ENCODE measurements around the gene SLAMF1.
"Not testable (repeated sequence)": the region's sequence is repeated elsewhere in the genome, so short reads cannot be mapped to it uniquely, and the experiment has no call there.

SLAMF1 gene

DNA sequence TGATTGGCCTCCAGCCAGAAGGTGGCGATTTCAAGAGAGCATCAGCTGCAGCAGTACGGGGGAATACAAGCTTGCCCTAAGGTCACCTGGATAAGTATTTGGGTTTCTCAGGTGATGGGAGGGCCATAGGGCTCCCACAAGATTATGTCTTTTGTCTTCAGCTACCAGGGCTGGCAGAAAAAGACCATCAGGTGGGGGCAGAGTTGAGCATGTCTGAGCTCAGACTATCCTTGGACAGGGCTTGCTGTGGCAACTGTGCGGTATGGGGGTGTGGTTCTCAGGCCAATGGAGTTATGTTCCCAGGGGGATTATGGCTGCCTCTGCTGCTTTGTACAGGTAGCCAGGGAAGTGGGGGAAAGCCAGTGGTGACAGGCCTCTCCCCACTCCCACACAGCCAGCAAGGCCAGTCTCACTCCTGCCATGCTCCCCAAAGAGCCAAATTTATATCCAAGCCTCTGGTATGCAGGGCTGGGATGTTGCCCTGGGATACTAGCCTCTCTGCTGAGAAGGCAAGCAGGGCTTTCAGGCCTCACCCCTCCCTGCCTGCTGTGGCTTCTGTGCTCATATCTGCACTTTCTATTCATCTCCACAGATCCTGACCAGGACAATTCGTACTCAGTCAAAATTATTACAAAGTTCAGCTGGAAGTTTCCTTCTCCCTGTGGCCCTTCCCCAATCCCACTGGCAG lies 40.9 kb downstream of the SLAMF1 start:
- no peak for DNase-seq (ENCODE audit: low read depth in 3 of 3)

DNA sequence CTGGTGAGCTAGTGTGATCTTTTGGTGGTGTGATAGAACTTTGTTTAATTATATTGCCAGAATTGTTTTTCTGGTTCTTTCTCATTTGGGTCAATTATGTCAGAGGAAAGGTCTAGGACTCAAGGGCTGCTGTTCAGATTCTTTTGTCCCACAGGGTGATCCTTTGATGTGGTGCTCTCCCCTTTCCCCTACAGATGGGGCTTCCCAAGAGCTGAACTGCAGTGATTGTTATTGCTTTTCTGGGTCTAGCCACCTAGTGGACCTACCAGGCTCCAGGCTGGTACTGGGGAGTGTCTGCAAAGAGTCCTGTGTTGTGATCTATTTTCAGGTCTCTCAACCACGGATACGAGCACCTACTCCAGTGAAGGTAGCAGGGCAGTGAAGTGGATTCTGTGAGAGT lies 41.6 kb downstream of the SLAMF1 start:
- no peak for DNase-seq (ENCODE audit: low read depth in 3 of 3)

DNA sequence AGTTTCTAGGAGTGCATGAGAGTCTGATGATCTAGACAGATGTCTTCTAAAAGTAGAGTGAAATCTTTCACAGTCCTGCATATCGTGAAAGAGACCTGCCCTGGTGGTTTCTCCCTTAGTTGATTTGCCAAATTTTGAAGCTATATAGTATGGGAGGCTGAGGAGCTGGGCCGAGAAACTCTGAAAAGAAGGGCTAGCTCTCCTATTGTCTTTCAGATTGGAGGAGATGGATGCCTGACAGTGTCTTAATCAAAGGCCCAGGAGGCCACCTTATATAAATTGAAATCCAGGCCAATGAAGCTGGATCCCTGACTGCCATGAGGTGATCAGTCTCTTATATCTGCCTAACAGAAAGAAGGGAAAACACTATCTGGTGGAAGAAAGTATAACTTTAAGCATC lies 49.1 kb downstream of the SLAMF1 start:
- no peak for DNase-seq (ENCODE audit: low read depth in 3 of 3)

DNA sequence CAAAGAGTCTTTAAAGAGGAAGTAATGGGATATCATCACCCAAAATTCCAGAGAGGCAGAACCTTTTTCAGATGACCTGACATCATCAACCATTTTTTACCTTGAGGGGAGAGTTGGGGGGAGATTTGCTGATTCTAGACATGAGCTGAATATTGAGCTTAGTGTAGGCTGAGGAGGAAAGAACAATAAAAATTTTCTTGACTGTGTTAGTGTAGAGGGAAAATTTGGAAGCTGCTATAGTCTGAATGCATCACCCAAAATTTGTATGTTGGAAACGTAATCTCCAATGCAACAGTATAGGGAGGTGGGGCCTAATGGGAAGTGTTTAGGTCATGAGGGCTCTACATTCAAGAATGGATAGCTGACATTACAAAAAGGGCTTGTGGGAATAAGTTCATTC lies 49.8 kb downstream of the SLAMF1 start:
- DNase-seq (ENCODE audit: low read depth in 3 of 3), result no peak

DNA sequence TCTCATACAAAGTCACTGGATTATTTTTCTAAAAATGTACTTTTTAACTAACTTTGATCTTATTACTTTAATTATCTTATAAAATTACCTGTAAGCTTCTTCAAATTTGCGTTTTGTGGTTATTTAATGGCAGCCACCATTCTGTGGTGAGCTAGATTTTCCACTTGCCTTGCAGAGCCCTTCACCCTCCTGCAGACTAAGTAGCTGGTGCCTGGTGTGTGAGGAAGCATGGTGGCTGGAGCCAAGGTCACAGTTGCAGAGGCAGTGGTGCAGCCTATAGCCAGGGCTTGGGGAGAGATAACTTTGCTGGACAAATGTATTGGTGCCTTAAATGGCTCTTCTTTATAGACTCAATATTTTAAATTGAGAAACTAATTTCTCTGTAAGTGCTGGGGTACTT lies 56.4 kb downstream of the SLAMF1 start:
- DNase-seq (ENCODE audit: low read depth in 3 of 3), result no peak

DNA sequence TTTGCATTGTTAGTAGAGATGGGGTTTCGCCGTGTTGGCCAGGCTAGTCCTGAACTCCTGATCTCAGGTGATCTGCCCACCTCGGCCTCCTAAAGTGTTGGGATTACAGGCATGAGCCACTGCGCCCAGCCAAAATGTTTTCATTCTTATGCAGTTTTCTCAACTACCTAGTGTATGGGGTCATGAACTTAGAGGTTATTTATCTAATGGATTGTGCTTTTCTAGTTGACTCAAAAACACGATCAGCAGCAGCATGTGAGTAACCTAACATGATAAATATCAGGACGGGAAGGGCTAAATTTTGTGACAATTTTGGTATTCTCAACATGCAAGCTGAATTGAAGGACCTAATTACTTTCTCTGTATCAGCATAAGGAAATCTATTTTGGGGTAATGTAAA lies 58.4 kb downstream of the SLAMF1 start:
- DNase-seq (ENCODE audit: low read depth in 3 of 3), result no peak

DNA sequence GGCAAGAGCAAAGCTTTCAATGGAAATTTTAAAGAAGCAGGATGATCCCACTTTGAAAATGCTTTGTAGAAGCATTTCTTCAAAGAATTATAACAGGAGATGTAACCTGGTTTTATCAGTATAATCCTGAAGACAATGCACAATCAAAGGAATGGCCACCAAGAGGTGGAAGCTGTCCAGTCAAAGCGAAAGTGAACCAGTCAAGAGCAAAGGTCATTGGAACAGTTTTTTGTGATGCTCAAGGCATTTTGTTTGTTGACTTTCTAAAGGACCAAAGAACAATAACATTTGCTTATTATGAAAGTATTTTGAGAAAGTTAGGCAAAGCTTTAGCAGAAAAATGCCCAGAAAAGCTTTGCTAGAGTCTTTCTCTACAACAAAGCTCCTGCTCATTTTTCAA lies 62.1 kb downstream of the SLAMF1 start:
- DNase-seq (ENCODE audit: low read depth in 3 of 3), result no peak

DNA sequence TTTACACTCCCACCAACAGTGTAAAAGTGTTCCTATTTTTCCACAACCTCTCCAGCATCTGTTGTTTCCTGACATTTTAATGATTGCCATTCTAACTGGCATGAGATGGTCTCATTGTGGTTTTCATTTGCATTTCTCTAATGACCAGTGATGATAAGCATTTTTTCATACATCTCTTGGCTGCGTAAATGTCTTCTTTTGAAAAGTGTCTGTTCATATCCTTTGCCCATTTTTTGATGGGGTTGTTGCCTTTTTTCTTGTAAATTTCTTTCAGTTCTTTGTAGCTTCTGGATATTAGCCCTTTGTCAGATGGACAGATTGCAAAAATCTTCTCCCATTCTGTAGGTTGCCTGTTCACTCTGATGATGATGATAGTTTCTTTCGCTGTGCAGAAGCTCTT lies 63.9 kb downstream of the SLAMF1 start:
- not testable (repeated sequence) for DNase-seq (ENCODE audit: low read depth in 3 of 3)

DNA sequence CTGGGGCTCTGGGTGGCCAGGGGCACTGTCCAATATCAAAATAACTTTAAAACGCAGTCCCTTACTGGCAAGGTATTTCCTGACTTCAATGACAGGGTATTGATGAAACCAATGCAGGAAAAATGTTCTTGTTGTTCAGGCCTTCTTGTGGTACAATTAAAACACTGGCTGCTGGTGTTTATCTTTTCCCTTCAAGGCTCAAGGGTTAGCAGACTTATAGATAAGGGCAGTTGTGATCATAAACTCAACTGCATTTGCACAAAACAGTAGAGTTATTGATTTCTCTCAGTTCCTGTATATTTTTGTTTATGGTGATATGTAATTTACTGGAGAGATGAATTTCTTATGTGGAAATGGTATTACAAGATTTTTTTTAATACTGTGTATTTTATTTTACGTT lies 64.9 kb downstream of the SLAMF1 start:
- no peak for DNase-seq (ENCODE audit: low read depth in 3 of 3)

DNA sequence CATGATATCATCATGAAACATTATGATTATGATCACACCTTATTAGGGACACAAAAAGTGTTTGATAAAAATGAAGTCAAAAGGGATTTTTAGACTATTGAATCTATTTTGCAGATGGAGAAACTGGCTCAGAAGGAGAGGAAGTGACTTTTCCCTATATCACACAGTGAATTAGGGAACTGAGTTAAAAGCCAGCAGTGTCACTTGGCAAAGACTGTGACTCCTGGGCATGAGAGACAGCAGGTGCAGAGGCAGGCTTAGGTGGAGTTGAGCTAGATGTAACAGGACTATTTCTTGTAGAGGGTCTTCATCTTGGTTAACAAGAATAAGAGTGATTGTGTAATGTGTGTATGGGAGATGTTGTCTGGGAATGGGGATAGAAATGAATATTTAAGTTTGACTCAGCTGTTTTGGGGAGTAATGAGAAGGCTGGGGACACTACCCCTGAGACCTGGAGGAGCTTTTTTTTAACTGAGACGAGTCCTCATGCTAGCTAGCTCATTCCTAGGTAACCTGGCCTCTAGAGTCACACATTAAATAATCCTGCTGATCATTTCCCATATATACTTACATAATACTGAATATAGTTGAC lies 66.5 kb downstream of the SLAMF1 start:
- DNase-seq (ENCODE audit: low read depth in 3 of 3), result no peak

DNA sequence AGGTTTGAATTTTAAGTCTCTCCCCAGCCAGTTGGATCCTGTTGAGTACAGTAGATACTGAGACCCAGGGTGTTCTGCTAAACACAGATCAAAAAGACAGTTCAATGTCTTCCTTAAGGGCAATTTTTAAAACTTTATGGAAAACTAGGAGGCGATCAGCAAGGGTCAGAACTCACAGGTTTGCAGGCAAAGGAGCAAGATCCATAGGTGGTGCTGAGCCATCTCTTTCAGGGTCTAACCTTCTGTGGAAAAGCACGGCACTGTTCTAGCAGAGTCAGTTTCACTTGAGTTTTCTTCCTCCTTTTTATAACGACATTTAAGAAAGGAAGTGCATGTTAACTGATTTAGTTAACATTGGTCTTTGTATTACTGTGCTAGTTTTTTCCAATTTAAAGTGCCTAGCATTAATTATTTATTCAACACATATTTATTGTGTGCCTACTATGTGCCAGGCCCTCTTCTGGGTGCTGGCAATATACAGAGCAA lies 67.6 kb downstream of the SLAMF1 start, which contains the start of gene CD84:
TSS of gene CD84 (minus strand) at position 281 of the 486 bp plus-strand sequence. CDS start at position 222, 59 bp downstream.
- no peak for DNase-seq (ENCODE audit: low read depth in 3 of 3)

DNA sequence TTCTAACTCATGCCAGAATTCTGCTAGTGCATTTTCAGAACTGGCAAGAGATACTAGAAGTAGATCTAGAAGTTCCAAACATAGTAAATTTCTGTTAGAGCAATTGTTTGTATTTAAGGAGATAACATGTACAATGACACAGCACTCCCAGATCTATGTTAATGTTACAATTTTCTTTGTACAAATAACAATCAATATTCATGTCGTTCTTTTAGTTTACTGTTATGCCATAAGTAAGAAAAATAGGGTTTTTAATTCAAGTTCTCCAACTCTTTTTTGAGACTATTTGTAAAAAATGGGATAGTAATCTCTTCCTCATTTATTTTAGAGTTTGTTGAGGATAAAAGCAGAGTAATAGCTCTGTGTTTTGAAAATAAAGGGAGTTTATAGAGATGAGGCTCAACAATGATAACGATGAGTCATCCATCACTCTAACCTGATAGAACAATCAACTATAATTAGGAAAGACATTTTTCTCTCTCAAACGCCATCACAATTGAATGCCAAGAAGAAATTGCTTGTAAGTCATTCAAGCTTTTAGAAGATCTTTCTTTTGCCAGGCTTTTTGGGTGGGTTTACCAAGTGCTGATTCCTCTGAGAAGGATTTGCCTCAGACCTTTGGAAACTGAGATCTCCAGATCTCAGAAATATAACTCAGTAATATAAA lies 68.2 kb downstream of the SLAMF1 start:
- no peak for DNase-seq (ENCODE audit: low read depth in 3 of 3)

DNA sequence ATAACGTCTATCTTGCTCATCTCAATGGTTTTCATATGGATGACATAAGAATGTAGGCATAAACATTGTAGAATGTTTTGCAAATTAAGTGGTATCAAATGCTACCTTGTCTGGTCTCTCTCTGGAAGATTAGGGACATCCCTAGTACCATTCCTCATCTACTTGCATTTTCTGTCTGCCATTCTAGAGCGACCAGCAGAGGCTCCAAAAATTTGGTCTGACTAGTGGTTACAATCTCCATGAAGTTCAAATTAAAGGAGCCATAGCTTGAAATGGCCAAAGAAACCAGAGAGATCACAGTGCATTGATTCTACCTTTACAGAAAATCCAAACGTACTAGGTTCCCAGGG lies 68.7 kb downstream of the SLAMF1 start:
- DNase-seq (ENCODE audit: low read depth in 3 of 3), result no peak

DNA sequence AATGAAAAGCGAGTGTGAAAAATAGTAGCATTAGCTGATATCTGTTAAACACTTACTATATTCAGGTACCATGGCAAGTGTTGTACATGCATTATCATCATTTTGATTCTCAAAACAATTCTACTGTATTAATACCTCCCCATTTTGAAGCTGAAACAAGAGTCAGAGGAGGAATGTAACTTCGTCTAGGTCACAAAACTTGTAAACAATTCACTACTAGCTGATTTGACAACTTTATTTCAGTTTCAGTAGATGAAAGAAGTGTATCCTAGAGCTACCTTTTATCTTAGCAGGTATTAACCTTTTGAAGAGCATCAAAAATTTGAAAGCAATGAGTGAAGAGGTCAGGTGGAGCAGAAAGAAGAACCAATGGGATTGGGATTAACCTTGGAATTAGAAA lies 69.2 kb downstream of the SLAMF1 start:
- no peak for DNase-seq (ENCODE audit: low read depth in 3 of 3)

DNA sequence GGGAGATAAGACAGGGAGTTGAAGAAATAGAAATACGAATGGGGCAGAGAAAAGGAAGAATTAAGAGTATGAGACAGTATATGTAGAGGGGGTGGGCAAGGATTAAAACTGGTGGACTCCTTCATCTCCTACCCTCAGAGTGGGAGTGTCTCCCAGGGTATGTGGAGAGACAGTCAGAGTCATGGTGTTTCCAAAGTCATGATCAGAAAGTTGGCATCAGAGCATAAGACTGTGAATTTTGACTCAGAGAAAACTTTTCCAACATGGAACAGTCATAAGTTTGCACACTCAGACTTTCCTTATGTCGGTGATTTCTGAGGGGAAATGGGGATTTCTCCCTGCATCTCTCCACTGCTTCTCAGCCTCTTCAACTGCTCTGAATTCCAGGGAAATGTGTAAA lies 70.0 kb downstream of the SLAMF1 start:
- DNase-seq (ENCODE audit: low read depth in 3 of 3), result no peak

DNA sequence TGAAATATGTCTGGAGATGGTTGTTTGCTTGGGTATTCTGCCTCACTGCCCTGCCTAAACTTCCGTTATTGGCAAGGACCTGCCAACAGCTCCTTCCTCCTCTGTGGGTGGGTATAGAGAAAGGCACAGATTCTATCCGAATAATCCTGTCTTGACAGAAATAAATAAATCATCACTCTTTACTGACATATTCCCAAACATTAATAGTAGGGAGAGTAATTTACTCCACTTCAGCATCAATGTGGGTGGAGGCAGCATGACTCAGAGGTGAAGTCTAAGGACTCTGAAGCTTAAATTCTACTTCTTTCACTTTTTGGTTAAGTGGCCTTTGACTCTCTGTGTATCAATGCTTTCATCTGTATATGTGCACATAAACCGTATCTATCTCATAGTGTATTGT lies 70.5 kb downstream of the SLAMF1 start:
- peak in 2 of 3 experiments; percentile 33 to 48 for DNase-seq (ENCODE audit: low read depth in 3 of 3)

DNA sequence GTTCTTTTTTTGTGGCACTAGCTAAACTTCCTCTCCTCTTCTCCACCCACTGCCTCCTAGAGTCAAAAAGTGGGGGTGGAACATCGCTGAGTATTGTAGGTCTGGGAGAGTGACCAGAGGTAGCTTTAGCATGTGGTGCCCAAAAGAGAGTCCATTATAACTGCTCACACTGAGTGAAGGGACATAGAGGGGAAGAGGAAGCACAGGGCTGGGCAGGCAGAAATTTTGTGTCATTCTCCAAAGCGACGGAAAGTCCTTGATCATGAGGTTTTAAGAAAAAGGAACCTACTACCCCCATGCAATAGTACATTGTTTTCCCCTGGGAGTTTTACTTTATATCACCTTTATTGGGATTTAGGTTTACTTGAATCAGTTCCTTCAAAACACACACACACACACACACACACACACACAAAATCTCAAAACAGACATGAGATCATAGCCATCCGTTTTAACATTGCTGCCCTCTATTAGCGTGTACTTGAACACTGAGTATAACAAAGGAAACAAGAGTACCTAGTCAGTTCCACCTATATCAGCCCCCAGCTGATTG lies 71.7 kb downstream of the SLAMF1 start:
- DNase-seq (ENCODE audit: low read depth in 3 of 3), result no peak

DNA sequence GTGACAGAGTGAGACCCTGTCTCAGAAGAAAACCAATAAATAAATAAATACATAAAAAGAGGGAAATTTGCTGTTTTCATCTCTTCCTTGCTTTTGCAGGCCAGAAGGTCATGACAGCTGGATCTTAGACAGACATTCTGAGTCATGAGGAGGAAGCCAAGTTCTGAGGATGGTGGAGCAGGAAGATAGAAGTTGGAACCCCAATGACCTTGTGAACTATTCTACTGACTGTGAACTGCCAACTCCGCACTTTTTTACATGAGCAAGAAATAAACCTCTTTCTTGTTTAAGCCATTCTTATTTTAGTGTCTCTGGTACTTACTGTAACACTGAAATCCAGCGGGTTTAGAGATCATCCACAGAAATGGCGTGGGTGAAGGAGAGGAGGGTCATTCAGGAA lies 76.0 kb downstream of the SLAMF1 start:
- DNase-seq (ENCODE audit: low read depth in 3 of 3), result no peak

DNA sequence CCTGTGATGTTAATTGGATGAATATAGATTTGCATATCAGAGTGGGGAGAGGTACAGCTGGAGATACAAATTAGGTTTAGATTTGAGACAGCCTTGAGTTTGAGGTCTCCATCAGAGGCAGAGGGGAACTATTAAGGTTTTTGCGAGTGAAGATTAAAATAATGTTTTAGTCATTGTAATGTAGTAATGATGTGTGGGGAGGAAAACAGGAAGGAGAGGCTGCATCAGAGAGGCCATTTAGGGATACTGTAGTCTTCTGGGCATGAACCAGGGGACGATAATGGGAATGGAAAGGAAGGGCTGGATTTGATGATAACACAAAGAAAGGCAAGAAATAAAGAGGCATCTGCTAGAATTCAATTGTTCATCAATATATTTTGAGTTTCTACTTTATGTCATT lies 77.0 kb downstream of the SLAMF1 start:
- DNase-seq (ENCODE audit: low read depth in 3 of 3), result no peak

DNA sequence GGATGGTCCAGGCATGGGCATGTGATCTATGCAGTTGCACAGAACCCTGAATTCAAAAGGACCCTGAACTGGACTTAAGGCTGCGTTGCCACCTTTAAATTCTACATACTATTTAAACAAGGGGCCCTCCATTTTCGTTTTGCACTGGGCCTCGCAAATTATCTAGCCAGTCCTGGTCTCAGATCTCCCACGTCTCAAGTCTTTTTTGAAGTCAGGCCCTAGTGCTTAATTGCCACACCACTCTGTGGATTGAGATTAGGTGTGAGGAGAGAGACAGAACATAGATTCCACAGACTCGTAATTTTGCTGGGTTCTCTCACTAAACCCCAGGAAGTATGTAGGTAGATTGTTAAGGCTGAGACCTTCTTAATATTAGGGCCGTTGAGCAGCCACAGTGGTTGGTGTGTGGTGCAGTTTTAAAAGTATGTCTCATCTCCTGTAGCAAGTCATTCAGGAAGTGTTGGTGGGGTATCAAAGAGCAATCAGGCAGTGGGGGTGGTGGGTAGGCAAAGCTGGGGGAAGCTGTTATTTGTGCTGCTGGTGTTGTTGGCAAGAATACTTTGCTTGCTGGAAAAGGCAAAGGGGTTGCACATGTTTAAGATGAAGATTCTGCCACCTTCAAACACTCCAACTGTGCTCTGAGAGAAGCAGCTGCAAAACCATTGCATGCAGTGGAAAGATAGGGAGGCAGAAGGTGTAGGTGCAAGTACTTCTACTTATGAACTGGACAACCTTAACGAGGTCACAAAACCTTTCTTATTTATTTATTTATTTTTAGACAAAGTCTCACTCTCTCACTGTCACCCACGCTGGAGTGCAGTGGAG lies 78.8 kb downstream of the SLAMF1 start:
- DNase-seq (ENCODE audit: low read depth in 3 of 3), result peak; percentile 37 to 64 (median 55)

DNA sequence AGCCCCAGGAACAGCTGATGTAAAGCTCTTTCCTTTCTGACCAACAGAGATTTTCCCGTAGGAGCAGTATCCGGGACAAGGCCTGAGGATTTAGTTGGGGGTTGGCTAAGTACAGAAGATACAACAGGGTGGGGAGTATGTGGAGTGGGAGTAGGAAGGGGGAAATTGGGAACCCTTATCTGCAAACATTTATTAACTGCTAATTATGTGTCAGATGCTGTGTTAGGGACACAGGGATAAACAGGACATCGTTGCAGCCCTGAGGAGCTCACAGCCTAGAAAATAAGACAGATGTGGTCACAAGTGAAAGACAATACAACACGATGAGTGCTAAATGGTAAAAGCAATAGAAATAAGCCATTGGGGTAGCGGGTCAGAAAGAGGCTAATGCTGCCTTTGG lies 79.5 kb downstream of the SLAMF1 start:
- no peak for DNase-seq (ENCODE audit: low read depth in 3 of 3)

DNA sequence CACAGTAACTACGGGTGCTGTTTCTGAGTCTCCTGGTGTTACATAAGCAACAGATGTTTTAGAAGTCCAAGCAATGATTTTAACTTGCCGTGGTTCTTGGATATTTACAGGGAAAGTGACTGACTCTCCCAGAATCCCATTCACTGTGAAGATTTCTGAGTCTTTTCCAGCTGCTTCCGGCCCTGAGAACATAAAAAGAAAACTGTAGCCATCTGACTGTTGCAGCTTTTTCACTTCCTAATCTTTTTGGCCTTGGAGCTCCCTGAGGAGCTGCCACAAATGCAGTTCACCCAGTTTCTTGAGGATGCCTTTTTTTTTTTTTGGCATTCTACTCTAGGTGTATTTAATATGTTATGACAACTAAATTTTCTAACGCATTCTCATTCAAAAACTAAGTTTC lies 81.3 kb downstream of the SLAMF1 start:
- no peak for DNase-seq (ENCODE audit: low read depth in 3 of 3)

Measured in stimulated activated CD4-positive, alpha-beta T cell treated with anti-CD3 and anti-CD28 coated beads, TNF-alpha, amount 100 ng/mL, for 24 hours (primary cell).